AG08395 (cell line): ENCODE results near the gene SCGB1A1.

Experiments
- DNase-seq: peaks from one replicate; pipeline ENCODE4 v3.0.0; 2012; ENCODE audit warnings: mixed read lengths, low spot score

The SCGB1A1 gene

GRCh38 chr11:62421996-62422395 lies 3.2 kb downstream of the SCGB1A1 start:
- DNase-seq = no peak

GRCh38 chr11:62423012-62423411 lies 4.2 kb downstream of the SCGB1A1 start:
- DNase-seq = no peak

GRCh38 chr11:62427630-62428233 lies 8.9 kb downstream of the SCGB1A1 start:
- peak; percentile 61 for DNase-seq

GRCh38 chr11:62428871-62429560 lies 10.2 kb downstream of the SCGB1A1 start:
- no peak for DNase-seq

- peak; percentile 19 for DNase-seq
Measured at GRCh38 chr11:62430425-62430824, 11.6 kb downstream of the SCGB1A1 start.

GRCh38 chr11:62431171-62431901 lies 12.5 kb downstream of the SCGB1A1 start:
- DNase-seq = peak; percentile 58

- DNase-seq = no peak
Measured at GRCh38 chr11:62432695-62433094, 13.9 kb downstream of the SCGB1A1 start.

GRCh38 chr11:62433141-62433903 lies 14.5 kb downstream of the SCGB1A1 start:
- DNase-seq = no peak

- no peak for DNase-seq
Measured at GRCh38 chr11:62433904-62434276, 15.1 kb downstream of the SCGB1A1 start.

GRCh38 chr11:62435846-62436660 lies 17.2 kb downstream of the SCGB1A1 start:
- DNase-seq = no peak

GRCh38 chr11:62437616-62438015 lies 18.8 kb downstream of the SCGB1A1 start:
- no peak for DNase-seq

GRCh38 chr11:62438641-62439040 lies 19.8 kb downstream of the SCGB1A1 start:
- no peak for DNase-seq

GRCh38 chr11:62439785-62440602 lies 21.2 kb downstream of the SCGB1A1 start:
- peak; percentile 77 for DNase-seq

- peak; percentile 66 for DNase-seq
Measured at GRCh38 chr11:62443390-62444235, 24.8 kb downstream of the SCGB1A1 start.

- DNase-seq = peak; percentile 97
Measured at GRCh38 chr11:62444236-62444833, 25.5 kb downstream of the SCGB1A1 start.

GRCh38 chr11:62444835-62445234 lies 26.0 kb downstream of the SCGB1A1 start:
- no peak for DNase-seq

- DNase-seq = peak; percentile 46
Measured at GRCh38 chr11:62445314-62445740, 26.5 kb downstream of the SCGB1A1 start.

GRCh38 chr11:62446091-62446490 lies 27.3 kb downstream of the SCGB1A1 start:
- DNase-seq = no peak

GRCh38 chr11:62449451-62449851 lies 30.6 kb downstream of the SCGB1A1 start:
- no peak for DNase-seq
